GM12864 (cell line): ENCODE measurements around the gene CPPED1.
"Not testable (repeated sequence)": the region's sequence is repeated elsewhere in the genome, so short reads cannot be mapped to it uniquely, and the experiment has no call there.

ENCODE experiments used
- DNase-seq: peaks from one replicate; pipeline ENCODE4 v3.0.0-alpha.2; 2011; ENCODE audit warnings: low read depth
- H3K4me3 ChIP-seq: 2 replicates; pipeline ENCODE4 v1.5.1; 2011; ENCODE audit warnings: mild to moderate bottlenecking, low read depth, low read length, control low read depth
- CTCF ChIP-seq: IDR thresholded peaks from 2 replicates; pipeline ENCODE4 v1.5.1; 2011; ENCODE audit warnings: low read depth, mild to moderate bottlenecking, moderate library complexity, low read length, control low read depth, inconsistent platforms; ENCODE audit errors: missing control alignments

The CPPED1 gene

GRCh38 chr16:12798846-12799245 lies 4.8 kb downstream of the CPPED1 start:
- TF ChIP-seq CTCF, result no peak
- H3K4me3 ChIP-seq, result no peak overlapping the region
- no peak for DNase-seq

- DNase-seq, result no peak
- TF ChIP-seq CTCF, result no peak
- no peak overlapping the region for H3K4me3 ChIP-seq
Measured at GRCh38 chr16:12798171-12798570, 5.5 kb downstream of the CPPED1 start.

- TF ChIP-seq CTCF, result no peak
- DNase-seq, result no peak
- no peak overlapping the region for H3K4me3 ChIP-seq
Measured at GRCh38 chr16:12796498-12796897, 7.2 kb downstream of the CPPED1 start.

- no peak overlapping the region for H3K4me3 ChIP-seq
- no peak for TF ChIP-seq CTCF
- no peak for DNase-seq
Measured at GRCh38 chr16:12794486-12795387, 8.9 kb downstream of the CPPED1 start.

GRCh38 chr16:12793865-12794240 lies 9.8 kb downstream of the CPPED1 start:
- no peak overlapping the region for H3K4me3 ChIP-seq
- DNase-seq, result no peak
- TF ChIP-seq CTCF, result no peak

- DNase-seq, result no peak
- TF ChIP-seq CTCF, result no peak
- H3K4me3 ChIP-seq, result no peak overlapping the region
Measured at GRCh38 chr16:12793120-12793864, 10.4 kb downstream of the CPPED1 start.

GRCh38 chr16:12792528-12792927 lies 11.2 kb downstream of the CPPED1 start:
- not testable (repeated sequence) for DNase-seq, H3K4me3 ChIP-seq
